Glutamatergic neuron (in vitro differentiated cells): ENCODE data around the gene CST2. TPM values are rescaled to one million over a fixed set of nuclear protein-coding genes. Genes with fewer than 3 reads are reported as not detected.

Experiments
- DNase-seq: peaks from one replicate; pipeline ENCODE4 v3.0.0; 2022
- H3K27ac Mint-ChIP-seq: one replicate; pipeline ENCODE4 v1.8.0; 2020; ENCODE audit warnings: mild to moderate bottlenecking, mixed read lengths, inconsistent platforms; ENCODE audit not compliant: unreplicated experiment
- H3K27me3 Mint-ChIP-seq: one replicate; pipeline ENCODE4 v1.8.0; 2020; ENCODE audit warnings: mild to moderate bottlenecking, moderate library complexity, mixed read lengths, inconsistent platforms; ENCODE audit not compliant: unreplicated experiment
- H3K36me3 Mint-ChIP-seq: one replicate; pipeline ENCODE4 v1.8.0; 2020; ENCODE audit warnings: mild to moderate bottlenecking, mixed read lengths, inconsistent platforms; ENCODE audit not compliant: unreplicated experiment
- H3K4me1 Mint-ChIP-seq: one replicate; pipeline ENCODE4 v1.8.0; 2020; ENCODE audit warnings: mild to moderate bottlenecking, low read depth, mixed read lengths, inconsistent platforms; ENCODE audit not compliant: unreplicated experiment
- H3K4me3 Mint-ChIP-seq: one replicate; pipeline ENCODE4 v1.8.0; 2020; ENCODE audit warnings: mild to moderate bottlenecking, mixed read lengths, inconsistent platforms; ENCODE audit not compliant: unreplicated experiment
- H3K9me3 Mint-ChIP-seq: one replicate; pipeline ENCODE4 v1.8.0; 2020; ENCODE audit warnings: mild to moderate bottlenecking, moderate library complexity, mixed read lengths, inconsistent platforms; ENCODE audit not compliant: unreplicated experiment
- CTCF ChIP-seq: fragments of 200-600 bp; sonication (generic); IDR thresholded peaks from one replicate; pipeline ENCODE4 v1.5.0; 2021; ENCODE audit not compliant: partially characterized antibody, unreplicated experiment
- long read RNA-seq: library from polyadenylated mRNA; unstranded; transcript quantifications from one replicate; pipeline ENCODE4 v2.0.0, GENCODE V29; 2020; ENCODE audit not compliant: unreplicated experiment
- total RNA-seq: library from RNA; stranded (reverse); fragmentation: NEBNext Ultra II Directional; extraction: Animal tissue kit (Norgen Biotek cat#: 25700); gene quantifications from one replicate; pipeline ENCODE4 v1.2.1, GENCODE V29; 2021; ENCODE audit not compliant: unreplicated experiment

Gene CST2
- total RNA-seq = not detected
- long read RNA-seq = 0 reads

- no peaks in the 10 kb centered on the region for H3K36me3 Mint-ChIP-seq
- H3K4me3 Mint-ChIP-seq = no peak within 1 kb of the TSS
- peaks cover 3% of the 10 kb centered on the region for H3K9me3 Mint-ChIP-seq
- DNase-seq = no peak
- H3K27me3 Mint-ChIP-seq = peaks cover 10% of the 10 kb centered on the region
- H3K4me1 Mint-ChIP-seq = no peaks in the 10 kb centered on the region
- TF ChIP-seq CTCF = no peak
- no peak within 1 kb of the TSS for H3K27ac Mint-ChIP-seq
Observed at GRCh38 chr20:23826541-23827021, at the start of gene CST2. Gene CST2 (minus strand): TSS chr20:23826729. CDS start chr20:23826660, 69 bp downstream.

- no peak for TF ChIP-seq CTCF
- Mint-ChIP-seq H3K4me3 (peak overlapping the region; percentile 52), H3K4me1 (peaks cover 28% of the 10 kb centered on the region), H3K27me3 (peaks cover 5% of the 10 kb centered on the region), H3K27ac (peak overlapping the region; percentile 62), H3K36me3 (no peaks in the 10 kb centered on the region), H3K9me3 (peaks cover 14% of the 10 kb centered on the region)
- DNase-seq = no peak
Observed at GRCh38 chr20:23875606-23876237, 49.2 kb upstream of the CST2 start.

GRCh38 chr20:23874747-23875146 lies 48.2 kb upstream of the CST2 start:
- Mint-ChIP-seq H3K27ac (peak overlapping the region; percentile 60), H3K36me3 (no peaks in the 10 kb centered on the region), H3K4me3 (peak overlapping the region; percentile 50), H3K9me3 (peaks cover 15% of the 10 kb centered on the region), H3K27me3 (peaks cover 5% of the 10 kb centered on the region), H3K4me1 (peaks cover 32% of the 10 kb centered on the region)
- no peak for TF ChIP-seq CTCF
- DNase-seq = no peak

- DNase-seq = no peak
- peaks cover 5% of the 10 kb centered on the region for H3K27me3 Mint-ChIP-seq
- TF ChIP-seq CTCF = no peak
- H3K4me3 Mint-ChIP-seq = no peak overlapping the region
- H3K27ac Mint-ChIP-seq = no peak overlapping the region
- H3K4me1 Mint-ChIP-seq = peaks cover 32% of the 10 kb centered on the region
- H3K36me3 Mint-ChIP-seq = no peaks in the 10 kb centered on the region
- H3K9me3 Mint-ChIP-seq = peaks cover 15% of the 10 kb centered on the region
Observed at GRCh38 chr20:23873370-23874015, 47.0 kb upstream of the CST2 start.

- no peak for DNase-seq
- H3K36me3 Mint-ChIP-seq = no peaks in the 10 kb centered on the region
- H3K27me3 Mint-ChIP-seq = peaks cover 3% of the 10 kb centered on the region
- no peak overlapping the region for H3K4me3 Mint-ChIP-seq
- H3K4me1 Mint-ChIP-seq = peaks cover 28% of the 10 kb centered on the region
- no peak for TF ChIP-seq CTCF
- peaks cover 12% of the 10 kb centered on the region for H3K9me3 Mint-ChIP-seq
- no peak overlapping the region for H3K27ac Mint-ChIP-seq
Observed at GRCh38 chr20:23872065-23872464, 45.5 kb upstream of the CST2 start.
